Esophagus muscularis mucosa (tissue), 4 donors: Measurements from ENCODE around the gene TSPAN11. TPM values are rescaled to one million over a fixed set of nuclear protein-coding genes. Genes with fewer than 3 reads are reported as not detected.
"Not testable (repeated sequence)": the region's sequence is repeated elsewhere in the genome, so short reads cannot be mapped to it uniquely, and the experiment has no call there.

Experiments used
- DNase-seq: peaks from one replicate; pipeline ENCODE4 v3.0.0-alpha.2; 2017; ENCODE audit errors: extremely low spot score
- H3K27ac ChIP-seq, 4 donors: fragments of 200-600 bp; sonication (generic); replicated peaks in 1 of 4; 1 replicate in 3 of 4; 2 replicates in 1 of 4; pipeline ENCODE4 v1.5.1; 2016 to 2019; ENCODE audit warnings: mild to moderate bottlenecking in 1 of 4
- H3K27me3 ChIP-seq, 4 donors: fragments of 200-600 bp; sonication (generic); one replicate each; pipeline versions ENCODE4 v1.5.1 to v1.6.0; 2016 to 2019
- H3K36me3 ChIP-seq, 4 donors: fragments of 200-600 bp; sonication (generic); one replicate each; pipeline ENCODE4 v1.5.1; 2016 to 2019
- H3K4me1 ChIP-seq, 4 donors: fragments of 200-600 bp; sonication (generic); one replicate each; pipeline ENCODE4 v1.5.1; 2016 to 2019
- H3K4me3 ChIP-seq, 4 donors: fragments of 200-600 bp; sonication (generic); 1 replicate in 2 of 4; 2 replicates in 2 of 4; pipeline ENCODE4 v1.5.1; 2016 to 2019; ENCODE audit warnings: mild to moderate bottlenecking in 4 of 4, moderate library complexity in 1 of 4
- H3K9me3 ChIP-seq, 4 donors: fragments of 200-600 bp; sonication (generic); 1 replicate in 3 of 4; 2 replicates in 1 of 4; pipeline ENCODE4 v1.5.1; 2016 to 2019
- CTCF ChIP-seq, 3 experiments: fragments of 200-600 bp in 2 of 3; fragments of 450-650 bp in 1 of 3; sonication (generic) in 2 of 3; IDR thresholded peaks; one replicate each; pipeline ENCODE4 v1.5.1; 2017 to 2019; ENCODE audit warnings: antibody characterized with exemption in 3 of 3, mild to moderate bottlenecking in 2 of 3, moderate library complexity in 1 of 3
- EP300 ChIP-seq: sonication (generic); formaldehyde crosslinking; IDR thresholded peaks from one replicate; pipeline ENCODE4 v1.6.1; 2017; ENCODE audit warnings: antibody characterized with exemption
- POLR2A ChIP-seq: fragments of 450-650 bp; IDR thresholded peaks from one replicate; pipeline ENCODE4 v1.6.1; 2017; ENCODE audit warnings: antibody characterized with exemption, moderate library complexity, mild to moderate bottlenecking, low read depth
- POLR2AphosphoS5 ChIP-seq, 2 donors: sonication (generic); formaldehyde crosslinking; IDR thresholded peaks; one replicate each; pipeline ENCODE4 v1.6.1; 2017; ENCODE audit warnings: antibody characterized with exemption in 2 of 2
- WGBS: methylation state at CpG from one replicate; pipeline ENCODE4 v1.1.5; 2018; 5-methylcytosine and 5-hydroxymethylcytosine counted together
- intact Hi-C: fragments of 100-400 bp; cut with DNase I; formaldehyde crosslinking; loops from one replicate; pipeline ENCODE4 v1.15.1; 2023
- total RNA-seq, 4 donors: library from RNA; depleted of rRNA; stranded (reverse); fragments of >200 nt; gene quantifications; one replicate each; pipeline versions ENCODE4 v1.1.0 to v1.2.1, GENCODE V29; 2016

TSPAN11 gene
- total RNA-seq, 4 donors from 2014 or later = 5.8 to 20.9 (median 12.7) TPM

GRCh38 chr12:31009976-31010375 lies 83.4 kb downstream of the TSPAN11 start:
- Histone ChIP-seq H3K27ac (no peak overlapping the region), H3K27me3 (no peaks in the 10 kb centered on the region), H3K4me3 (no peak overlapping the region), H3K36me3 (no peaks in the 10 kb centered on the region), H3K9me3 (no peaks in the 10 kb centered on the region), H3K4me1 (no peaks in the 10 kb centered on the region)
- 85% methylated on average over 4 of the region's 4 CpGs for WGBS
- intact Hi-C loops = no loop called here
- TF ChIP-seq POLR2AphosphoS5 (IDR thresholded peaks at IDR 0.05) = no peak
- no peak for DNase-seq

- Histone ChIP-seq H3K27ac (no peak overlapping the region), H3K27me3 (no peaks in the 10 kb centered on the region), H3K36me3 (no peaks in the 10 kb centered on the region), H3K9me3 (no peaks in the 10 kb centered on the region), H3K4me3 (no peak overlapping the region), H3K4me1 (no peaks in the 10 kb centered on the region)
- TF ChIP-seq CTCF (IDR thresholded peaks at IDR 0.05) (no peak), POLR2AphosphoS5 (IDR thresholded peaks at IDR 0.05) (no peak), POLR2A (no peak), EP300 (no peak)
- no peak for DNase-seq
- intact Hi-C loops = no loop called here
- 78% methylated on average over 5 of the region's 5 CpGs for WGBS
Measured at GRCh38 chr12:31011336-31011735, 84.8 kb downstream of the TSPAN11 start.

- WGBS = 85% methylated on average over 9 of the region's 11 CpGs
- Histone ChIP-seq H3K27me3 (no peaks in the 10 kb centered on the region), H3K4me3 (no peak overlapping the region), H3K27ac (no peak overlapping the region), H3K9me3 (no peaks in the 10 kb centered on the region), H3K36me3 (no peaks in the 10 kb centered on the region), H3K4me1 (no peaks in the 10 kb centered on the region)
- DNase-seq = no peak
- intact Hi-C loops = no loop called here
- TF ChIP-seq CTCF (IDR thresholded peaks at IDR 0.05) (no peak), POLR2A (no peak), EP300 (no peak), POLR2AphosphoS5 (IDR thresholded peaks at IDR 0.05) (no peak)
Measured at GRCh38 chr12:31011746-31012566, 85.4 kb downstream of the TSPAN11 start.

- H3K4me3 ChIP-seq, H3K9me3 ChIP-seq, H3K27ac ChIP-seq, DNase-seq, H3K27me3 ChIP-seq, intact Hi-C loops, H3K4me1 ChIP-seq, H3K36me3 ChIP-seq: not testable (repeated sequence)
- WGBS = 94% methylated on average over 7 of the region's 7 CpGs
Measured at GRCh38 chr12:31012567-31012891, 86.0 kb downstream of the TSPAN11 start.

GRCh38 chr12:31015215-31015614 lies 88.7 kb downstream of the TSPAN11 start:
- H3K36me3 ChIP-seq = no peaks in the 10 kb centered on the region
- H3K27ac ChIP-seq = no peak overlapping the region
- no peak overlapping the region for H3K4me3 ChIP-seq
- no peaks in the 10 kb centered on the region for H3K27me3 ChIP-seq
- WGBS = 91% methylated on average over 13 of the region's 13 CpGs
- no peaks in the 10 kb centered on the region for H3K9me3 ChIP-seq
- intact Hi-C loops = no loop called here
- TF ChIP-seq CTCF (IDR thresholded peaks at IDR 0.05) (no peak), EP300 (no peak), POLR2AphosphoS5 (IDR thresholded peaks at IDR 0.05) (no peak), POLR2A (no peak)
- no peaks in the 10 kb centered on the region for H3K4me1 ChIP-seq
- no peak for DNase-seq

GRCh38 chr12:31016057-31016456 lies 89.5 kb downstream of the TSPAN11 start:
- no peak for TF ChIP-seq CTCF (IDR thresholded peaks at IDR 0.05)
- no peak for TF ChIP-seq POLR2AphosphoS5 (IDR thresholded peaks at IDR 0.05)
- TF ChIP-seq POLR2A = no peak
- no peak for TF ChIP-seq EP300
- no peaks in the 10 kb centered on the region for H3K4me1 ChIP-seq
- H3K4me3 ChIP-seq = no peak overlapping the region
- intact Hi-C loops = no loop called here
- H3K36me3 ChIP-seq = no peaks in the 10 kb centered on the region
- no peaks in the 10 kb centered on the region for H3K9me3 ChIP-seq
- 87% methylated on average over 9 of the region's 9 CpGs for WGBS
- H3K27me3 ChIP-seq = no peaks in the 10 kb centered on the region
- no peak overlapping the region for H3K27ac ChIP-seq
- no peak for DNase-seq
